GM12878 (cell line): ENCODE data around the gene PTGS1.

Experiments used
- EP300 ChIP-seq, 2 experiments: fragments of 150-350 bp in 1 of 2; IDR thresholded peaks; 2 replicates each; pipeline ENCODE4 v1.6.1; 2011 to 2012; ENCODE audit warnings: low read depth in 2 of 2, low read length in 2 of 2, borderline replicate concordance in 1 of 2, improper control_type of control experiment in 1 of 2, inconsistent platforms in 1 of 2; ENCODE audit not compliant: control insufficient read depth in 1 of 2
- HCFC1 ChIP-seq: fragments of 150-350 bp; IDR thresholded peaks from 2 replicates; pipeline ENCODE4 v1.6.1; 2014; ENCODE audit warnings: low read length
- POLR2A ChIP-seq: IDR thresholded peaks from 2 replicates; pipeline ENCODE4 v1.6.1; 2011; ENCODE audit warnings: low read depth, mild to moderate bottlenecking, low read length
- POLR2AphosphoS5 ChIP-seq: IDR thresholded peaks from 2 replicates; pipeline ENCODE4 v1.6.1; 2011; ENCODE audit warnings: mild to moderate bottlenecking, low read length, inconsistent platforms
- ZNF384 ChIP-seq: IDR thresholded peaks from 2 replicates; pipeline ENCODE4 v1.6.1; 2012; ENCODE audit warnings: low read depth, mild to moderate bottlenecking, low read length, improper control_type of control experiment, borderline replicate concordance
- TF ChIP-seq, protein P1 (sequence below): IDR thresholded peaks from 2 replicates; pipeline ENCODE4 v1.6.1; 2011; ENCODE audit warnings: borderline replicate concordance, low read depth, mild to moderate bottlenecking, moderate library complexity, mixed read lengths, low read length; ENCODE audit not compliant: insufficient read depth; ENCODE audit errors: extremely low read length
- TF ChIP-seq, protein P2 (sequence below): IDR thresholded peaks from 2 replicates; pipeline ENCODE4 v1.6.1; 2012; ENCODE audit warnings: low read depth, low read length, improper control_type of control experiment
- TF ChIP-seq, protein P3 (sequence below): fragments of 450-650 bp; IDR thresholded peaks from 2 replicates; pipeline ENCODE4 v1.6.1; 2016; ENCODE audit warnings: mild to moderate bottlenecking

DNA sequence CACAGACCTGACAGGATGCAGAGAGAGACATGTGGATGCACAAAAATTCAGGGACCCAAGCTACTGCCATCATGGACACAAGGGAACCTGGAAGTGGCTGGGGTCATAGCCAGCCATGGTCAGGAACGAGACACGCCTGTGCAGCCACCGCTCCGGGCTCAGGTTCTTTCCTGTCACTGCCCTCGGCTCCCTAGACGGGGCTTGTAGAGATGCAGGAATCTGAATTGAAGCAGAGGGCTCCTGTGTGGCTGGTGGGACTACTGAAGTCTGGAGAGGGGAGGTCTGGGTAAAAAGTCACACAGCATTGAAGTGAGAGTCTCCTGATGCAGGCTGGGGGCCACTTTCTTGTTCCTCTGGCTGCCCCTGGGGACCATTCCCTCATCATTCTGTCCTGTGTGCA lies 32.3 kb upstream of the PTGS1 start:
- TF ChIP-seq ZNF384, result no peak
- TF ChIP-seq POLR2AphosphoS5, result no peak
- TF ChIP-seq, protein P1, sequence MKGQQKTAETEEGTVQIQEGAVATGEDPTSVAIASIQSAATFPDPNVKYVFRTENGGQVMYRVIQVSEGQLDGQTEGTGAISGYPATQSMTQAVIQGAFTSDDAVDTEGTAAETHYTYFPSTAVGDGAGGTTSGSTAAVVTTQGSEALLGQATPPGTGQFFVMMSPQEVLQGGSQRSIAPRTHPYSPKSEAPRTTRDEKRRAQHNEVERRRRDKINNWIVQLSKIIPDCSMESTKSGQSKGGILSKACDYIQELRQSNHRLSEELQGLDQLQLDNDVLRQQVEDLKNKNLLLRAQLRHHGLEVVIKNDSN, result no peak
- TF ChIP-seq POLR2A, result no peak
- TF ChIP-seq, protein P2, sequence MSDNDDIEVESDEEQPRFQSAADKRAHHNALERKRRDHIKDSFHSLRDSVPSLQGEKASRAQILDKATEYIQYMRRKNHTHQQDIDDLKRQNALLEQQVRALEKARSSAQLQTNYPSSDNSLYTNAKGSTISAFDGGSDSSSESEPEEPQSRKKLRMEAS, result no peak
- TF ChIP-seq EP300 (IDR thresholded peaks at IDR 0.05; ENCODE audit: borderline replicate concordance in 1 of 2, control insufficient read depth in 1 of 2, low read depth in 2 of 2, low read length in 2 of 2), result no peak
- TF ChIP-seq, protein P3, sequence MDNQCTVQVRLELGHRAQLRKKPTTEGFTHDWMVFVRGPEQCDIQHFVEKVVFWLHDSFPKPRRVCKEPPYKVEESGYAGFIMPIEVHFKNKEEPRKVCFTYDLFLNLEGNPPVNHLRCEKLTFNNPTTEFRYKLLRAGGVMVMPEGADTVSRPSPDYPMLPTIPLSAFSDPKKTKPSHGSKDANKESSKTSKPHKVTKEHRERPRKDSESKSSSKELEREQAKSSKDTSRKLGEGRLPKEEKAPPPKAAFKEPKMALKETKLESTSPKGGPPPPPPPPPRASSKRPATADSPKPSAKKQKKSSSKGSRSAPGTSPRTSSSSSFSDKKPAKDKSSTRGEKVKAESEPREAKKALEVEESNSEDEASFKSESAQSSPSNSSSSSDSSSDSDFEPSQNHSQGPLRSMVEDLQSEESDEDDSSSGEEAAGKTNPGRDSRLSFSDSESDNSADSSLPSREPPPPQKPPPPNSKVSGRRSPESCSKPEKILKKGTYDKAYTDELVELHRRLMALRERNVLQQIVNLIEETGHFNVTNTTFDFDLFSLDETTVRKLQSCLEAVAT, result no peak
- TF ChIP-seq HCFC1, result no peak
